ENCODE results near the gene ANKS3.
"Not testable (repeated sequence)": the region's sequence is repeated elsewhere in the genome, so short reads cannot be mapped to it uniquely, and the experiment has no call there.

ANKS3 gene

DNA sequence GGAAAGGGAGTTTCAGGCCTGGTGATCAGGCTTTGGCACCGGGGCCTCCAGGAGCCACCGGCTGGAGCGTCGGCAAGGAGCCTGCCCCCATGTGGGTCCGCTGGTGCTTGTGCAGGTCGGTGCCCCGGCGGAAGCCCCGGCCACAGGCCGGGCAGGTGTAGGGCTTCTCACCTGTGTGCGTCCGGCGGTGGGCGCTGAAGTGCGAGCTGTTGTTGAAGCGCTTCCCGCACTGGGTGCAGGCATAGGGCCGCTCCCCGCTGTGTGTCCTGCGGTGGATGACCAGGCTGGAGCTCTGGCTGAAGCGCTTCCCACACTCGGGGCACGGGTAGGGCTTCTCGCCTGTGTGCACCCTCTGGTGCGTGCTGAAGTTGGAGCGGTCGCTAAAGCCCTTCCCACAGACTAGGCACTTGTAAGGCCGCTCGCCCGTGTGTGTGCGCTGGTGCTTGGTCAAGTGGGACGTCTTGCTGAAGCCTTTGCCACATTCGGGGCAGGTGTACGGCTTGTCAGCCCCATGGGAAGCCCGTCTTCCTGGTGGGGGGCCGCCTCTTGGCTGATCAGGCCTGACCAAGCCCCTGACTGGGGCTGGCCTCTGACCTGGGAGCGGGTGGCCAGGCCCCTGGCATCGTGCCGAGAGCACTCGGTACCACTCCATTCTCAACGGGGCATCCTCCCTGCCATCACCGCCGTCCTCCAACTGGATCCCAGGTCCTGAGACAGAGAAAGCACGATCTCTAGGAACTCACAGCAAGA lies 18.5 kb upstream of the ANKS3 start:
- no peak for DNase-seq

DNA sequence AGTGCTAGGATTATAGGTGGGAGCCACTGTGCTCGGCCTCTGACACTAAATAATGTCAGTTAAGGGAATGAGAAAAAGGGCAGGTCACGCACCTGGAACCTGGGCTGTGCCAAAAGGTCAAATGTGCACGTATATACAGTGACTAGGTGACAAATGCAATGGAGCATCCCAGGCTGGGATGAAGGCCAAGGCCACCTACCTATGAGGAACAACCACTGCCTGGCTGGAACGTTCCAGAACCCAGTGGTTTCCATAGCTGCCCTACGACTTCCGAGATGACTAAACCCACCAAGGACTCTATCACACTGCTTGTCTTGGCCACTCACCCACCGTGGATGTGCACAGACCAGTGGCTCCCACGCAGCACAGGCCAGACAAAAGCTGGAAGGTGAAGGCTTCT lies 16.8 kb upstream of the ANKS3 start:
- DNase-seq, result no peak

DNA sequence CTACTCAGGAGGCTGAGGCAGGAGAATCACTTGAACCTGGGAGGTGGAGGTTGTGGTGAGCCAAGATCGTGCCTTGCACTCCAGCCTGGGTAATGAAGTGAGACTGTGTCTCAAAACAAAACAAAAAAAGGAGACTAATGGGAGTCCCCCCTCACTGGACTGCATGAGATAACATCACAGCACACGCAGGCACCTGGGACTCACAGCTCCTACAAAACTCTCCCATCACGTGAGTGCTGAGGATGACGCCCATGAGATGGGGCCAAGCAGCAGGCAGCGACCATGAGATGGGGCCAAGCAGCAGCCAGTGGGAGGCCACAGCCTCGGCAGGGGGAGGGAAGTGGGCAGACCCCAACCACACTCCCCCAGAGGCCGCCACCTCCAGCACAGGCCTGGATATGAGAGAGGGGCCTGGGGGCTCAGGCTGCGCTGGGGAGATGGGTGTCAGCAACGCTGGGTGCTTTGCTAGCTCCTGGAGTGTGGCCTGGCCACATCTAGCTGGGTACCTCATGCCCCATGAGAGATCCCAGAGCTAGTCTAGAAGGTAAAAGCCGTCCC lies 15.7 kb upstream of the ANKS3 start:
- DNase-seq, result no peak

DNA sequence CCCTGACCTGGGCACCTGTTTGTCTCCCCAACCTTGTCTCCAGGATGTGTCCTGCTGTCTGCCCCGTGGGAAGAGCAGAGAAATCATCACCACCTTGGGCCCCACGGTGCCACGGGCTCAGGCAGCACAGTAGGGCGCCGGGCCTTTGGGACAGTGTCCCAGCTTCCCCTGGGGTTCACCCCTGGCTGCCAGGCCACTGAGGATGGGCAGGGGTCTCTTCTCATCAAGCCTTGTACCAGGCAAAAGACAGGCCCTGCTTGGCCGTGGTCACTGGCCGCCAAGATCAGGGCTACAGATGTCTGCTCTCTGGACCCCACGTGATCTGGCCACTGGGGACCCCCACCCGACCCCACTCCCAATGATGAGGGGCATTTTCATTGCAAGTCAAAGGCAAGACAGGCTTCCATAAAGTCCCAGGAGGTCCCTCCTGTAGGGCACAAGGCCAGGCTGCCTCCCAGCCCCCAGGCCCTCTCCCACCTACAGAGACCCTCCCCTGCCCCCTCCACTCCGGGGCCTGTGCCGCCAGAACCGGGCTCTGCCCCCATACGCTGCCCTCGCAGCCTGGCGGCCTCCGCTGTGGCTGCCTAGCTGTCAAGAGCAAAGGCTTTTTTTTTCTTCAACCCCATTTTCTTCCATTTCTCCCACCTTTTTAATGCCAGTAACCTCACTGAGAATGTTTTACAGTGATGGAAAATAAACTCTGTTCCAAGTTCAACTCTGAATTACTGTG lies 14.8 kb upstream of the ANKS3 start:
- no peak for DNase-seq

DNA sequence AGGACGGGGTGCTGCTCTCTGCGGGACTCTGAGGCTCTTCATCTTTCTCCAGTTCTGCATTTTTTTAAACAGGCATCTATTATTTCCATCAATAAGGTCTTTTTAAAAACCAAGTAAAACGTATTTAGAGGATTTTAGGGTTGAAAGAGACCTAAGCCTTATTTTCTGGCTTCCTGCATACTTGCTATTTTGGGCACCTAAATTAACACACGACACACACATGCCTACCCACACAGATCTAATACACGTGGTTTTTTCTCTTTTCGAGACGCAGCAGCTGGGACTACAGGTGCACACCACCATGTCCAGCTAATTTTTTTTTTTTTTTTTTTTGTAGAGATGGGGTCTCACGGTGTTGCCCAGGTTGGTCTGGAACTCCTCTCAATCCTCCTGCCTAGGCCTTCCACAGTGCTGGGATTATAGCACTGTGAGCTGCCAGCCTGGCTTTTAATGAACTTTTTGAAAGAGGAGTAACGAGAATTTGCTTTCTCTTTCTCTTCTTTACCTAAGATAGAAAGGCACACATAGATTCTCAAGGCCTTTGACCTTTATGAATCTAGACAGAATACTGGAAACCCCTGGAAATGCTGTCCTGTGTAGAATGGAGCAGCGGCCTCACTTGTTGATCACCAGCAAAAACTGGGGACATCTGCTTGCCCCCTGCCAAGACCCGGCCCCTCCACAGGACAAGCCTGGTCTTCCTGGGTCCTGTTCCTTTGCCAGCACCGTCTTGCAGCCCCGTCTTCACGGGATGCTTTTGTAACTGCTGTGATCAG lies 14.0 kb upstream of the ANKS3 start:
- no peak for DNase-seq

DNA sequence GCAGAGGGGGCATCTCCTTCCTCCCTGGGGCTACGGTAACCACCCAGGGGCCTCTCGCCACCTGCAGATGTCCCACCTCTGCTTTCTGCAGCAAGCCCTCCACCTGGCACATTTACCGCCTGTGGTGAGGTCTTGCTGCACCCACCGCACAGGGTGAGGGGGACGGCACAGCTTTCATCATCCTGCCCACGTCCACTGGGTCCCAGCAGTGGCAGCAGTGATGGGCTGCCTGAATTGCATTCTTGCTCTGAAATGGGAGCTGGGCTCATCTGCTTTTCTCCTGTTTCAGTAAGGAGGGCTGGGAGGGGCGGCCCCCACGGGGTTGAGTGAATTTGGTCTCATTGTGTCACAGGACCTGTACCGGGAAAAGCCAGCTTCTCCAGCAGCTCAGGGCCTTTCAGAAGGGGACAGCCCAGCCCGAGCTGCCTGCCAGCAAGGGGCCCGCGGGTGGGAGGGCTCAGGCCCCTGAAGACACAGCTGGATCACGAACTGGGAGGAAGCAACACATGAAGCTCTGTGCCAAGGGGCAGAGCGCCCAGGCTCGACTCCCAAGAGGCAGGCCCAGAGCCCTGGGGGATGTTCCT lies 13.0 kb upstream of the ANKS3 start:
- DNase-seq, result no peak

DNA sequence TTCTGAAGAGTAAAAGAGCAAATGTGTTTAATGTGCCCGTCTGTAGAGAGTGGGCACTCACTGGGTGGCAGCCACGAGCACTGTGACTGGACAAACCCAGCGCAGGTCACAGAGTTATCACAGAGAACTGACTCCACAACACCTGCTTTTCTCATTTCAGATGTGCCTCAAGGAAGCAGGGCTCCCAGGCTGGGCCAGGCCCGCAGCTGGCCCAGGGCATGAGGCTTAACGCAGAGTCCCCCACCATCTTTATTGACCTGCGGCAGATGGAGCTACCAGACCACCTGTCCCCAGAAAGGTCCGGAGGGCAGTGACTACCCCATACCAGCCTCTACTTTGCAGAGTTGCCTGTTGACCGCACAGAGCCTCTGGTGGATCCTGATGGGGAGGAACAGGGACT lies 12.1 kb upstream of the ANKS3 start:
- DNase-seq, result no peak

DNA sequence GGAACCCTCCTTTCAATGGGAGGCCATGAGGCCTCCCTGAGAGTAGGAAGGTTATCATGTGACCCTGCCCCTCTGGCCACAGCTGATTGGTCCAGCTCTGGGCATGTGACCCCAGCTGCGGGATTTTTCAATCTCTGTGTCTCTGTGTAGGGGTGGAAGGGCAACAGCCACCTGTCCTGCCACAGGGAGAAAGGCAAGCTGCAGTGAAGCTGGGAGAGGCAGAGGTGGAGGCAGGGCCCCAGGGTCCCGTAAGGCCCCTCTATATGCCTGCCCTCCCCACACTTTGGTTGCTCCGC lies 11.2 kb upstream of the ANKS3 start:
- no peak for DNase-seq

DNA sequence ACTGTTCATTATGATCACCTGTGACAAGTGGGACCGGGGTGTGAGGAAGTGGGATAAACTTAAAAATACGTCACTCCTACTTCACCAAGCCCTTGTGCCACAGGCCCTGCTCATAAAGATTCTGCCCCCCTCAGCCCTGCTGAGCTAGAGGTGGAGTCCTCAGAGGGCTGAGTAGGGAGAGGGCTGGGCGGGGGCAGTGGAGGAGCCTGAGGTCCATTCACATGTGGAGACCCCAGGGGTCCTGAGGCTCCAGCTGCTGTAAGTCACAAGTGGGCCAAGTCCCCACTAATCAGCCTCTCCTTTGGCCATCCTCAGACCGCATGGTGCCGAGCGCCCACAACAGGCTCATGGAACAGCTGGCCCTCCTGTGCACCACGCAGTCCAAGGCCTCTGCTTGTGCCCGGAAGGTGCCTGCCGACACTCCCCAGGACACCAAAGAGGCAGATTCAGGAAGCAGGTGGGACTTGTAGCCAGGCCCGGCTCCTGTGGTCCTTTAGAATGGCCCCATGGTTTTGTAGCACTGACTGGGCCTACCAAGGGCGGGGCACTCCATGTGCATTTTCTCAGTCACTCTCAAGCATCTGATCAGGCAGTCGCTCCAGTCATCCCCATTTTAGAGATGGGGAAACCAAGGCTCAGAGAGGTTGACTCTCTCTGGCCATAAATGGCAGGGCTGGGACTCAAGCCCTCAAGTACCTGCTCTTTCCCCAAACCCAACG lies 10.6 kb upstream of the ANKS3 start:
- DNase-seq, result no peak

DNA sequence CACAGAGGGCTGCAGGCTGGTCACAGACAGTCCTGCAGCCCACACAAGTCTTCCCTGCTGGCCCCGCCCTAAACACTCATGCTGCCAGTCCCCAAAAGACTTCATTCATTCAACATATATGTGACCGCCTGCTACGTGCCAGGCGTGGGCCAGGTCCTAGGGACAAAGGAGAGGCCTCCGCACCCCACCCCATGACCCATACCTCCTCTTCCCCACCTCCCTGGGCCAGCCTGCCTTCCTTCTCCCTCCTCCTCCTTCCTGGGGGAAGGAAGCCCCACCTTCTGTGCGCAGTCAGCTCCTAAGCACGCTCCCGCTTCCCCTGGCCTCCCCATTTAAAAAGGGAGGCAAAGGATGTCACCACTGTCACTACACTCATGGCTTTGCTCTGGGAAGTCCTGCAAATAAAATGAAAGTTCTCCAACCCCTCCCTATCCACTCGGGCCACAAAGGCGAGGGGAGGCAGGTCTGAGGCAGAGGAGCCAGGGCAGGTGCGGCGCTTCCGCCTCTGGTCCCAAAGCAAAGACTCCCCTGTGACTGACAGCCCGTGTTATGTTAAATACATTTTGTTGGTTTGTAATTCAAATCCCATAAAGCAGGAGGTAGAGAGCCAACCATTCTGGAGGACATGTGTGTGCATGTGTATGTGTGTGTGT lies 9.3 kb upstream of the ANKS3 start:
- no peak for DNase-seq

DNA sequence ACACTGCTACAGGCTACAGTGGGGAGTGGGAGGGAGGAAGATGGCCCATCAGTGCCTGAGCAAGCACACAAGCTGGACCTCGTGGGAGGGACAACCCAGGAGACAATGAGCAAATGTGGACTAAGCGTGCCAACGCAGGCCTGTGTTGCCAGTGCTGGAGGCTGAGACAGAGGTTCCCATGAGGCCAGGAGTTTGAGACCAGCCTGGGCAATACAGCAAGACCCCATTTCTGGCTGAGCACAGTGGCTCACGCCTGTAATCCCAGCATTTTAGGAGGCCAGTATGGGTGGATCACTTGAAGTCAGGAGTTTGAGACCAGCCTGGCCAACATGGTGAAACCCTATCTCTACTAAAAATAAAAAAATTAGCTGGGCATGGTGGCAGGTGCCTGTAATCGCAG lies 4.3 kb upstream of the ANKS3 start:
- DNase-seq, result not testable (repeated sequence)

DNA sequence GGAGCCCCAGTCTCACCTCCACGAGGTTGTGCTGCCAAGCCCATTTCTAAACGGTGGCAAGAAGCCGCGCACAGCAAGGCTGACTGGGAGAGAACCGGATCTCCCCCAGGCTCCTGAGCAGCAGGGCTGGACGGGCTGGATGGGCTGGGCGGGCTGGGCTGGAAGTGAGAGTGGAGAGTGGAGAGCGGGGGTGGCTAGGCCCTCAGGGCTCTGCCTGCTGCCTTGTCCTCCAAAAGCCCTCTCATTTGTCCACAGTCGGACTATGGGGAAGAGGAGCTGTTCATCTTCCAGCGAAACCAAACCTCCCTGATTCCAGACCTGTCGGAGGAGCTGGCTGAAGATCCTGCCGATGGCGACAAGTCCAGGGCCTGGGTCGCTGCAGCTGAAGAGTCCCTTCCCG lies 3.5 kb upstream of the ANKS3 start:
- DNase-seq, result no peak

DNA sequence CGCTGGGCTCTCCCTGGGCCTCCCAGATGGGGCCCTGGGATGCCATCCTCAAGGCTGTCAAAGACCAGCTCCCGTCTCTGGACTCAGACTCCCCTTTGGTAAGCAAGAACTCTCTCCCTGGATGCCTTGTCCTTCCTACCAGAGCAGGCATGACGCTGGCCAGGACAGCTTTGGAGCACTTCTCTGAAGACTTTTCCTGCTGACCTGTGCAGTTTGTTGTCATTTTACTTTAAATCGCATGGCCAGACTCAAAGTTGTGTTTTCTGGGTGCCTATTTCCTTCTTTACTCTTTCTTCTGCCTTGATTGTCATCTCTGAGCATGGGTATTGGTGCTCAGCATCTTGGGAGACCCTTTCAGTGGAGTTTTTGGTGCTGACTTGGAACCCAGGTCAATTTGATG lies 2.5 kb upstream of the ANKS3 start:
- no peak for DNase-seq

DNA sequence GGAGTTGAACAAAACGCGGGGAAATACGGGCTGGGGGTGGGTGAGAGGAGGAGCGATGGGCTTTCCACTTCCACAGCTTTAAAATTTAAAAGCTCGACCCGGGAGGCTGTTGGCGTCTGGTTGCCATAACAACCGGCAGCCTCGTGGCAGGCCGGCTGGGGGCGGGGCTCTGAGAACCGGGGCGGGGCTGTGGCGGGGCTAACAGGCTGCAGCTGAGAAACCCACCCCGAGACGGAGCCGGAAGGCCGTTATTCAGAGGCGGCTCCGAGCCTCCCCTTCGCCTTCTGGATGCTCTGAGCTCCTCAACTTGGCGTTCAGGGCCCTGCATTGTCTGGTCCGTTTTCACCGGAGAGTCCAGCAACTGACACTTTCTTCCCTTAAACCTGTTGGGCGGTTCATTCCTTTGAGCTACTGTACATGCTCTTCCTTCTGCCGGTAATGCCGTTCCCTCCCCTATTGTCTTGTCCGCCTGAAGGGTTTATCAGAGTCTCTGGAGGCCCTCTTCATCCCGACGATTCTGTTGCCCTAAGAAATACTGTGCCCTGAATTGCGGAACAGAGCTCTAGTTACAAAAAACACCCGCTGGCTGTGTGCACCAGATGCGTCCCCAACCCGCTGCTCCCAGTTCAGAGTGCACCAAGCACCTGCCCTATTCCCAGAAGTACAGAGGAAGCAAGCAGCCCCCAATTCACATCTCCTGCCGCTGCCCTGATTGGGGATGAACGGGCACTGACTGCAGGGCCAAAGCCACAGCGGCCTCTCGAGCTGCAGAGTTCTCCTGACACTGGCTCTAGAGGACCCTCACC lies 862 bp upstream of the ANKS3 start:
- peak; percentile 91 for DNase-seq

DNA sequence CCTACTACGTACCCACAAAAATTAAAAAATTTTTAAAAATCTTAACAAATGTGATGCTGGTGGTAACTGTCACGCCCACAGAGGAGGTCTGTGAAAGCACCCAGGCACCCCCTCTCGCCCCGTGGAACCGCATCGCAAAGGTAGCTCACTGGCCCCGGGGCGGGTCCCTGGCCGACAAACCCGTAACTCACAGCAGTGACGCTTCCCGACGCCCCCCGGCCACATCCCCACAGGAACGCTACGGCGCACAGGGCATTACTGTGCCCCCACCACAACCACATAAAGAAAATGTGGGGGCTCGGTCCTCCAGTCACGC lies 366 bp downstream of the ANKS3 start:
- DNase-seq, result peak; percentile 29

DNA sequence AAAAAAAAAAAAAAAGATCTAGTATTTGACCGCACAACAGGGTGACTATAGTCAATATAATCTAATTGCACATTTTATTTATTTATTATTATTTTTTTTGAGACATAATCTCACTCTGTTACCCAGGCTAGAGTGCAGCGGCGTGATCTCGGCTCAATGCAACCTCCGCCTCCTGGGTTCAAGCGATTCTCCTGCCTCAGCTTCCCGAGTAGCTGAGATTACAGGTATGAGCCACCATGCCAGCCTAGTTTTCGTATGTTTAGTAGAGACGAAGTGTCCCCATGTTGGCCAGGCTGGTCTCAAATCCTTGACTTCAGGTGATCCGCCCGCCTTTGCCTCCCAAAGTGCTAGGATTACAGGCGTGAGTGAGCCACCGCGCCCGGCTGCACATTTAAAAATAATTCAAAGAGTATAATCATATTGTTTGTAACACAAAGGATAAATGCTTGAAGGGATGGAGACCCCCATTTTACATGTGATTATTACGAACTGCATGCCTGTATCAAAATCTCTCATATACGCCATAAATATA lies 794 bp downstream of the ANKS3 start:
- no peak for DNase-seq

DNA sequence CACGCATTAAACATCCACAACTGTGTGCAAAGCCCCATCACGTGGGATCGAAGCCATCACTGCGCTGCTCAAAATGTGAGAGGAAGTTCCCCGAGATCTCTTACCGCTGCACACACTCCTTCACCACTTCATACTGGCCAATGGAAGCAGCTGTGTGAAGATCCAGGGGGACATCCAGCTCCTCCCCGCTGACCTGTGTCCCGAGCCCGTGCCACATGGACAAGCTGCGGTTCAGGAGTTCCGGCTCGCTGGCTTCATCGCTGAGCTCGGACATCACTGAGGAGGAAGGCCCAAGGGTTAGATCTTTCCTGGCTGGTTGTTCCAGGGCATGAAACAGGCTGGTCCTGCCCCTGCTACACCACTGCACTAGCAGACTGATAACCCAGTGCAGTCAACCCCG lies 4.2 kb downstream of the ANKS3 start:
- no peak for DNase-seq

DNA sequence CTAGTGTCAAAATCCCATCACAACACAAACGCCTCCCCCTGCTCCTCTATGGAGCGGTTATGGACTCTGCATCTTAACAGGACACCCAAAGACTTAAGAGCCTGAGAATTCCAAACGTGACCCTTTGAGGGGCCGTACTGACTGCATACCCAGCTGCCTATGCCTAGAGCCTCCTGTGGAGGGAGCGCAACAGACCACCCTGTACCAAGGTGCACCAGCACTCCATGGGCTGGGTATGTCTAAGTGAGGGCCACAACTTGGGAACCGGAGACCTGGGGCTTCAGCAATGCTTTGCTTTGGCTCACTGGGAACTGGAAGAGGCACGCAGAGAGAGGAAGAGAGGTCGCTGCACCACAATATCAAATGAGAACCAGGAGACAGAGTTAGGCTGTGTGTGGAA lies 5.4 kb downstream of the ANKS3 start:
- DNase-seq, result no peak

DNA sequence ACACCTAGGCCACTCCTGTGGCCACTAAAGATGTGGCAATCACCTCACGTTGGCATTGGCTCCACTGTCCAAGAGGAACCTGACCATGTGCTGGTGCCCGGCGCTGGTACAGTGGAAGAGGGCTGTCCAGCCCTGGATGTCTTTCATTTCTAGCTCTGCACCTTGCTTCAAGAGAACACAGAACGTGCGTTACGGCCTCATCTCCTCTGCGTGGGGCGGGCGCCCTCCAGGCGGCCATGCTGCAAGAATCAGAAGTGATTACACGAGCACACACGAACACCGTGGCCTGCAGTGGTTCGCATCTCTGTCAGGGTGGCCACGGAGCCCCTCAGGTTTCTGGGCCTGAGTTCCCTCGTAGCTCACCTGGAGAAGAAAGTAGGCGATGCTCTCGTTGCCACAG lies 7.5 kb downstream of the ANKS3 start:
- no peak for DNase-seq

DNA sequence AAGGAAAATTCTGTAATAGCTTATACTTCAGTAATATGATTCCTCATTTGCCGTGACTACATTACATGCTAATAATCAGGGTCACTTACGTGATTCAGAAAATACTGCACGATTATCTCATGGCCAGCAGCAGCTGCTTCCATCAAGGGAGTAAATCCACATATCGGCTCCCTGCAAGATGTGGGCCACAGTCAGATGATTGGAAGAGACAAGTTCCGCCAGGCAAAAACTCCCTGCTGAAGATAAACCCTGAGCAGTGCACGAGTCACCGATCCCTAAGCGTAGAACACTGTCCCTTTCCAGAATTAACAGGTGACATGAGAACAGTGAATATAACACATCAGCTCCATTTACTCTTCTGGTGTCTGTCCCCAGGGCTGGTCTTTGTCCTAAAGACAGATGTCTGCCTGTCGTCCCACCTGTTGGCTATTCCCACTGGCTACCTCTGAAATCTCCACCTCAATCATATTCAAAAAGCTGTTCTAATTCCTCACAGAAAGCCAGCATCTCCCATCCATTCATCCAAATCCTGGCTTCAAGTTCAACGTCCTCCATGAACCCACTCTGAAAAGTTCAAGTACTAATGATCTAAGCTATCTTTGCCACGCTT lies 9.3 kb downstream of the ANKS3 start:
- DNase-seq, result no peak
